Non-pigmented ciliary epithelial cell (primary cell): Measurements from ENCODE around the gene TBCC.
"Not testable (repeated sequence)": the region's sequence is repeated elsewhere in the genome, so short reads cannot be mapped to it uniquely, and the experiment has no call there.

Experiments
- DNase-seq: peaks from one replicate; pipeline ENCODE4 v3.0.0-alpha.2; 2010; ENCODE audit warnings: low read depth

Gene TBCC

GRCh38 chr6:42745640-42746462, at the start of gene TBCC:
Gene TBCC, minus strand, starts transcription at chr6:42746103. Its CDS starts 30 bp downstream, at chr6:42746073.
- DNase-seq: peak; percentile 96

GRCh38 chr6:42795651-42796050, 49.7 kb upstream of the TBCC start:
- no peak for DNase-seq

GRCh38 chr6:42791706-42792320, 45.9 kb upstream of the TBCC start:
- DNase-seq: no peak

GRCh38 chr6:42790549-42791181, 44.8 kb upstream of the TBCC start:
- no peak for DNase-seq

GRCh38 chr6:42788671-42789070, 42.8 kb upstream of the TBCC start:
- DNase-seq: no peak

GRCh38 chr6:42787063-42787472, 41.2 kb upstream of the TBCC start:
- DNase-seq: no peak

- no peak for DNase-seq
Observed at GRCh38 chr6:42786525-42786985, 40.7 kb upstream of the TBCC start.

- DNase-seq: no peak
Observed at GRCh38 chr6:42784717-42785498, 39.0 kb upstream of the TBCC start.

GRCh38 chr6:42783876-42784642, 38.2 kb upstream of the TBCC start:
- no peak for DNase-seq

- no peak for DNase-seq
Observed at GRCh38 chr6:42783177-42783875, 37.4 kb upstream of the TBCC start.

- peak; percentile 67 for DNase-seq
Observed at GRCh38 chr6:42782689-42783176, 36.8 kb upstream of the TBCC start.

- DNase-seq: peak; percentile 47
Observed at GRCh38 chr6:42781796-42782688, 36.1 kb upstream of the TBCC start, which contains the start of gene BICRAL. Gene BICRAL, plus strand, starts transcription at chr6:42782052. Its CDS starts 39,971 bp downstream, at chr6:42822023.

- DNase-seq: no peak
Observed at GRCh38 chr6:42781546-42781795, 35.6 kb upstream of the TBCC start.

GRCh38 chr6:42779521-42779920, 33.6 kb upstream of the TBCC start:
- DNase-seq: no peak

GRCh38 chr6:42778122-42778521, 32.2 kb upstream of the TBCC start:
- no peak for DNase-seq

- no peak for DNase-seq
Observed at GRCh38 chr6:42777126-42777822, 31.4 kb upstream of the TBCC start.

GRCh38 chr6:42774821-42775487, 29.1 kb upstream of the TBCC start:
- DNase-seq: not testable (repeated sequence)

GRCh38 chr6:42774201-42774600, 28.3 kb upstream of the TBCC start:
- DNase-seq: no peak

- DNase-seq: no peak
Observed at GRCh38 chr6:42771741-42772100, 25.8 kb upstream of the TBCC start.
